Measurements from ENCODE around the gene SPAG5.

Gene SPAG5

GRCh38 chr17:28641579-28641978 is 42.8 kb upstream of the SPAG5 start:
- H3K27ac ChIP-seq: no peak overlapping the region
- TF ChIP-seq ZFX (IDR thresholded peaks at IDR 0.05; ENCODE audit: borderline replicate concordance): no peak
- TF ChIP-seq CTCF (IDR thresholded peaks at IDR 0.05): no peak

GRCh38 chr17:28635506-28635905 is 36.7 kb upstream of the SPAG5 start:
- H3K27ac ChIP-seq: no peak overlapping the region
- TF ChIP-seq ZFX (IDR thresholded peaks at IDR 0.05; ENCODE audit: borderline replicate concordance) (no peak), CTCF (IDR thresholded peaks at IDR 0.05) (no peak)

GRCh38 chr17:28634206-28634865 is 35.5 kb upstream of the SPAG5 start:
- TF ChIP-seq ZFX (IDR thresholded peaks at IDR 0.05; ENCODE audit: borderline replicate concordance): no peak
- no peak for TF ChIP-seq CTCF (IDR thresholded peaks at IDR 0.05)
- no peak overlapping the region for H3K27ac ChIP-seq

GRCh38 chr17:28626818-28627217 is 28.0 kb upstream of the SPAG5 start:
- H3K27ac ChIP-seq: no peak overlapping the region
- no peak for TF ChIP-seq CTCF (IDR thresholded peaks at IDR 0.05)
- TF ChIP-seq ZFX (IDR thresholded peaks at IDR 0.05; ENCODE audit: borderline replicate concordance): no peak

GRCh38 chr17:28624148-28624547 is 25.3 kb upstream of the SPAG5 start:
- H3K27ac ChIP-seq: no peak overlapping the region
- TF ChIP-seq CTCF (IDR thresholded peaks at IDR 0.05) (no peak), ZFX (IDR thresholded peaks at IDR 0.05; ENCODE audit: borderline replicate concordance) (no peak)

GRCh38 chr17:28623696-28624095 is 24.9 kb upstream of the SPAG5 start:
- no peak overlapping the region for H3K27ac ChIP-seq
- no peak for TF ChIP-seq ZFX (IDR thresholded peaks at IDR 0.05; ENCODE audit: borderline replicate concordance)
- TF ChIP-seq CTCF (IDR thresholded peaks at IDR 0.05): no peak

- TF ChIP-seq ZFX (IDR thresholded peaks at IDR 0.05; ENCODE audit: borderline replicate concordance) (no peak), CTCF (IDR thresholded peaks at IDR 0.05) (no peak)
Measured at GRCh38 chr17:28622186-28622585, 23.4 kb upstream of the SPAG5 start.

More at GRCh38 chr17:28622186-28622585, 23.4 kb upstream of the SPAG5 start:
- H3K27ac ChIP-seq: no peak overlapping the region
